NCI-H1105 (cell line): ENCODE data around the gene ARF1.
"Not testable (repeated sequence)": the region's sequence is repeated elsewhere in the genome, so short reads cannot be mapped to it uniquely, and the experiment has no call there.

Source experiments
- DNase-seq: peaks from one replicate; lab custom pipeline; 2025; lab: John Stamatoyannopoulos, UW

The ARF1 gene

GRCh38 chr1:228102791-228103620, 20.5 kb downstream of the ARF1 start, which contains the start of gene C1orf35:
Gene C1orf35 (minus strand): TSS chr1:228103325. CDS start chr1:228103227, 98 bp downstream.
- DNase-seq: peak; percentile 81

- DNase-seq: no peak
Observed at GRCh38 chr1:228104526-228105269, 22.2 kb downstream of the ARF1 start.

DNA sequence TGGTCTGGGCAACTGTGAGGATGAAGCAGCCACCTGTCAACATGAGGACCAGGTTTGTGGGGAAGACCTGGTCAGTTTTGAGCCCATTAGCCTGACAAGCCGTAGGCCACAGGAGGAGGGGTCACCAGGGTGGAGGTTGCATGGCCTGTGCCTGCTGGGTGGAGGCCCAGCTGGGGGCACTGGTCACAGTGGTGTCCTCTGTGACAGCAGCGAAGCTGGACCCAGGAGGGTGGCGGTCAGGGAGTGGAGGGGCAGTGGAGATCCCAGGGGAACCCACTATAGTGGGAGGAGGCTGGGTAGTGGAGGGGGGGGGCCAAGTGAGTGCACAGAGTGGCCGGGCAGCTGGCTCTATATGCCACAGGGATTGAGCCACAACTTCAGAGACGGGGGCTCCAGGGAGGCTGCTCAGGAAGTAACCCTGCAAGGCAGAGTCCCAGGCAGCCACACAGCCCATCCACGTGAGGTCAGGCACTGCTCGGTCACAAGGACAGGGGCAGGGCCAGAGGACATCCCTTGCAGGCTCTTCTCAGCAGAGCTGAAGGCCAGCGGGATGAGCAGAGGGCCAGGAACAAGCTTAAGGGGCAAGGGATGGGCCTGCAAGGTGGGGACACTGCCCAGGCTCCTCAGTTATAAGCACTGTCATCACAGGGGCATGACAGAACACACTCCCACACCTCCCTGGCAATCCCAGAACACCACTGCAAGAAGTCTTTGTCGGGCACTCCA, 22.9 kb downstream of the ARF1 start:
- no peak for DNase-seq

GRCh38 chr1:228105996-228106799, 23.7 kb downstream of the ARF1 start:
- DNase-seq: no peak

GRCh38 chr1:228106800-228107054, 24.2 kb downstream of the ARF1 start:
- DNase-seq: no peak

GRCh38 chr1:228107636-228108035, 25.1 kb downstream of the ARF1 start:
- no peak for DNase-seq

DNA sequence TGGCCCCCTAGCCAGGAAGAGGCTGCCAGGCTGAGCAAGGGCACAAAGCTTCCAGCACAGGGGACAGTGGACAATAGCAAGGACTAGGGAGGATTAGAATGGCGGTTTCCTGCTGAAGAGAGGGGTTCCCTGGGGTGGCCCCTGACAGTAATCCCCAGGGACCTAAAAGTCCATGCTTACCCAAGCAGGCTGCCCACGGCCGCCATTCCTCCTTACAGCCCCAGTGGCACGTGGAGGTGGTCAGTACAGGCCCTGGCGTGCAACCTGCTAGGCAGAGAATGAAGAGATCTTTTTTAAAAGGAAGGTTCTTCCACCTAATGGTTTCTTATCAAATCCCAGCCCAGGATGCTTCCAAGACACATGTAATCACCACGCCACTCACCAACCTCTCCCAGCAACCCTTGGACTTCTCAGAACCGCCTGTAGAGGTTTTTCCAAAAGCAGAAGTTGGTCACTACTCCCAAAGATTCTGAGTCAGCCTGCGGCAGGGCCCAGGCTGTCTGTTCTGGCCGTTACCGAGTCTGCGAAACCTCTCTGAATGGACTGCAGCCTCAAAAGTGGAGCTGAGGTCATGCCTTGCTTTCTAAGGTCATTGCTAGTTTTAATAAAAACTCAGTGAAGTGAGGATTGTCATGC, 25.7 kb downstream of the ARF1 start:
- no peak for DNase-seq

DNA sequence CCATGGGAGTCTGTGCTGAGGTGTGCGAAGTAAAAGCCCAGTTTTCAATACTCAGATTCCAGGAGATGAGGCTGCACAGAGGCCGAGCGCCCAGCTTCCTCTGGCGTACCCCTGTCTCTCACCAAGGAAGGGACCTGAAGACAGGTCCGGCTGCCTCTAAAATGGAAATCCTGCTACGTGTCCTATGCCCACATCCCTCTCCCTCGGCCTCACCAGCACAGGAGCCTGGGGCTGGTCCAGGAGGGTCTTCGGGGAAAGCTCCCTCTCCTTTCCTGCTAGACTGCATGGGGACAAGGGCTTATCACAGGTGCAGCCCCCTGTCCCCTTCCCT, 26.2 kb downstream of the ARF1 start:
- DNase-seq: no peak

GRCh38 chr1:228109073-228109961, 26.8 kb downstream of the ARF1 start, which contains the start of gene MRPL55:
Gene MRPL55 (minus strand): TSS chr1:228109299. CDS start chr1:228108260, 1,039 bp downstream.
- DNase-seq: peak; percentile 80

DNA sequence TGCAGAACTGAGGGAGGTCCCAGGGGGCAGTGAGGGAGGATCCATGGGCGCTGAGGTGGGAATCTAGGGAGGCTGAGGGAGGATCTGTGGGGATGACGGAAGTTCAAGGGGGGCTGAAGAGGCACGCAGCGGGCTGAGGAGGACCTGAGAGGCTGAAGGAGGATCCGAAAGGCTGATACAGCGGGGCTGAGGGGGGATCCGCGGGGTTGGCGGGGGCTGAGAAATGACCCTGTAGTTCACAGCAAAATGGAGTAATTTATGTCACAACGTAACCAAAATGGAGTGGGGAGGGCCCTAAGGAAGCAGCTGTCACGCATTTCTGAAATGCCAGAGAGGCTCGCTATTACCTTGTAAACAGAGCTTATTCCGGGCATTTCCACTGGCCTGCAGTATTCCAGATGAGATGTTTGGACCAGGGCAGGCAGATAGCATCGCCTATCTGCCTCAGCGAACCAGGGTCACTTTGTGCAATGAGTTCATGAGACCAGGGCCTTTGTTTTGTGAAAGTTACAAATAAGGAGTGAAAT, 27.5 kb downstream of the ARF1 start:
- DNase-seq: no peak

DNA sequence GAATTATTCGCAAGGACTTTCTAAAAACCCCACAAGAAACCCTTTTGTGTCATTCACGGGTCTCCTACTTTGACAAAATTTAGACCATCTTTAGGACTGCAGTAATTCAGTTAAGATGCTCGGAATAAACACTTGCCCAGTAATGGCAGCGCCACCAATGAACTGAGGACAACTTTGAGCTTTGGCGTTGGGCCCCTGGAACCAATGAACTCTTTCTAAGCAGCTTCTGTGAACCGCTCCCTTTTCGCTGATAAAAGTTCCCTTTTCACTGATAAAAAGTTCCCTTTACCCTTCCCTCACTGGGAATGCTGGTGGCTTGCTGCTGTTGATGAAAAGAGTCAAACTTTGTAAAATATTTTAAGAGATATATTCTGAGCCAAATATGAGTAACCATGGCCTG, 28.0 kb downstream of the ARF1 start:
- DNase-seq: no peak

- DNase-seq: not testable (repeated sequence)
Observed at GRCh38 chr1:228111315-228111714, 28.8 kb downstream of the ARF1 start.

DNA sequence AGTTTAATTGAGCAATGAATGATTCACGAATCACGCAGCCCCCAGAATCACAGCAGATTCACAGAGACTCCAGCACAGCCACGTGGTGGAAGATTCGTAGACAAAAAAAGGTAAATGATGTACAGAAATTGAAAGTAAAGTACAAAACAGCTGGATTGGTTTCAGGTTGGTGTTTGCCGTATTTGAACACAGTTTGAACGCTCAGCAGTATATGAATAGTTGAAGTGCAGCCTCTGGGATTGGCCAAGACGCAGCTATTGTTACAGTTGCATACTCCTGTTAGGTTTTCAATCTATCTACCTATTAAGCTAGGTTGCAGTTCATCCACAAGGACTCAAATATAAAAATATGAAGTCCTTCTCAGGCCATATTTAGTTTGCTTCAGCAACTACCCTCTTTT, 29.7 kb downstream of the ARF1 start:
- DNase-seq: no peak

DNA sequence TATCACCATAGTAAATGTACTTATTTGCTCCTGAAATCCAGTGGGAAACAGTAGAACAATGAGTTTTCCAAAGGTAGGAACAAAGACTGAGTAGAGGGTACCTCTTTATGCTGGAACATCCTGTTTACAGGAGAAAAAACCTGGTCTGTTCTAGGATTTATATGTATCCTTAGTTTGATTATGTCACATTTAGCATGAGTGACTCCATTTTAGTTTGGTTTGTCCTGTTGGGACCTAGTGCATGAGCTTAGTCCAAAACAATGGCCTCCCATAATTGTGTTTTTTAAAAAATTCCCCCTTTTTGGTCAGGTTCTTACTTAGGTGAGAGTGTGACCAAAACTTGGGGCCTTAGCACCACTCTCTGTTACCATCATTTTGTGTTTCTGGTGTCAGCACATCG, 30.1 kb downstream of the ARF1 start:
- DNase-seq: no peak

DNA sequence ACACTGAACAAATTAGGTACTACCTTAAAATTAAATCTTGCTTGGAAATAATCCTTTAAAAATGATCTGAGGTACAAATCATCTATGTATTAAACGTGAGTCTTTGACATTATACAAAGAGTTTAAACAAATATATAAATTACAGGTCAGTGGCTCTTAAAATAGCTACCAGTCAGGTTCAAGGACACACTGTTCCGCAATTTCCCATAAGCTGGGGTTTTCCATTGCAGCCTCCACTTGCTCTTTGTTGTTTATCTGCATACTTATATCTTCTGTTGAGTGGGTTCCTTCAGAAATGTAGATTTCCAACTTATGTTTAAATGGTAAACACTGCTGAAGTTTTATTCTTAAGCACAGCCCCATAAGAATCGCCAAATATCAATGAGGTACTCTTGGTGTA, 32.3 kb downstream of the ARF1 start:
- DNase-seq: no peak

GRCh38 chr1:228117335-228117734, 34.8 kb downstream of the ARF1 start:
- no peak for DNase-seq

DNA sequence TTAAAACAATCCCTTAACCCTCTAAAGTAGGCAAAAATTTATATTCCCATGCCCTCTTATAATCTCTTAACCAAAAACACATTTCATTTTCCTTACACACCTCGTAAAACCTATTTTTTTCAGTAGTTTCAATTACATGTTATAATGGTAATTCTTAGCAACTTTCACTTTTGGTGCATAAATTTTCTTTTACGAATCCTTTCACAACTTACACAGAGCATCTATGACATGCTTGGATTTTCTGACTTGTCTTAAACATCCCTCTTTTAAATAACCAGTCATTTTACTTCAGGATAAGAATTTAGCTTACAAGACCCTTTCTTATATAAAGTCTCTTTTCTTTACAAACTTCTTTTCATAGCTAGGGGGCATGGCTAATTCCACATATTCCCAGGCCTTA, 35.5 kb downstream of the ARF1 start:
- no peak for DNase-seq

DNA sequence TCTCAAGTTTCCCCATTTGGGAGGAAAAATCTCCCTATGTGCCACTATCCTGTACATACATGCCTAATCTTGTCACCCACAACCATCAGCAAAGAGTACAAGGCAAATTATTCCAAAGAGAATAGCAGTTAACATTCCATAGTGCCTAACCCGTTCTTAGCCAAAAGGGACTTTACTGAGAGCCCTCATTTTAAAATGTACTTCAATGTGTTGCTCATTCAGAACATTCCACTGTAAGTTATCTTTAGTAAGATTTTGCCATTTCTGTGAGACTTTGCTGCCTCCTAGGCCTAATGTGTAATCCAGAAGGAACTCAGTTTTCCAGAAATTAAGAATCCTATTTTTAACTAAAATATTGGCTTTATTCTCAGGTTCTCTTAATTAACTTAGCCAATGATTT, 37.8 kb downstream of the ARF1 start:
- DNase-seq: no peak

DNA sequence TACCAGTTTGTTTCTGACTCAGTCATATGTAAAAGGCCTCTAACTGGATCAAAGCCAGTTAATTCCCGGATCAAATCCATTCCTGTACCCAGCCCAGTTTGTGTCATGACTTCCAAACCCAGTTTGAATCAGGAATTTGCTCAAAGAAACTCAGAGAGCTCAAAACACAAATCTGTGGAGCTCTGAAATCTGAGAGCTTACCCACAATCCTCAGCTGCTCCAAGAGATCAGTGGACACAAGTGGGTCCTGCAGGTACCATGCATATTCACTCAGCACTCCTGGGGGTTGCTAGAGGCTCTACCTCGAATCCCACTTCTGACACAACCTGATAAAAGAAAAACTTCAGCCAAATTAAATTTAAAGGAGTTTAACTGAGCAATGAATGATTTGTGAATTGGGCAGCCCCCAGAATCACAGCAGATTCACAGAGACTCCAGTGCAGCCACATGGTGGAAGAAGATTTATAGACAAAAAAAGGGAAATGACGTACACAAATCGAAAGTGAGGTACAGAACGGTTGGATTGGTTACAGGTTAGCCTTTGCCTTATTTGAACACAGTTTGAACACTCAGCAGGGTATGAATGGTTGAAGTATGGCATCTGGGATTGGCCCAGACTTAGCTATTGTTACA, 38.5 kb downstream of the ARF1 start:
- DNase-seq: no peak

DNA sequence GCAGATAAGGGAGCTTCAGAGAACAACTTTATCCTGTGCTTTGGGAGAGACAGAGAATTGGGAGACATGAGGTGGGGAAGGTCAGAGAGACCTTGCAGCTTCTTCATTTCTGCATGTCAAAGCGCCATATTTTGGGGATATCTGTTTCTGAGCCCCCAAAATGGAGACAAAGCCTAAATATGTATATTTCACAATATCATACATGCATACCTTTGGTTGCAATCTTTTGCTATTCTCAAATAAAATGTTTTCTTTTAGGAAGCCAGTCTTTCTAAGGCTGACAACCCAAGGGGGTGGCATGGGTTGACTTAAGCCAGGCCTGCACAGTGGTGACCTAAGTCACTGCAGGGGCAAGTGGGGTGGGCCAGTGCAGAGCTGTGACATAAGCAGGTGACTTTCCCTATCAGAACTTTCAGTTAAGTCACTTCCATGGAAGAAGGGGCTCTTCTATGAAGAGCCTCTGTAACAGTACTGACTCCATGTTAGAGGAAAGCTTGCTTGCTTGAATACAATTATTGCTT, 40.5 kb downstream of the ARF1 start:
- no peak for DNase-seq
